HEK293T (cell line): ENCODE results near the gene XBP1.

ENCODE experiments used
- BHLHE40 ChIP-seq: fragments of 450-650 bp; IDR thresholded peaks from 2 replicates; pipeline ENCODE4 v1.6.1; 2016; ENCODE audit warnings: mild to moderate bottlenecking, moderate library complexity, borderline replicate concordance
- ELF4 ChIP-seq: fragments of 450-650 bp; IDR thresholded peaks from 2 replicates; pipeline ENCODE4 v1.6.1; 2017; ENCODE audit warnings: antibody characterized with exemption
- FOXA1 ChIP-seq: fragments of 450-650 bp; IDR thresholded peaks from 2 replicates; pipeline ENCODE4 v1.6.1; 2016; ENCODE audit warnings: mild to moderate bottlenecking
- FOXK2 ChIP-seq: fragments of 450-650 bp; IDR thresholded peaks from 2 replicates; pipeline ENCODE4 v1.6.1; 2016; ENCODE audit warnings: mild to moderate bottlenecking
- FOXM1 ChIP-seq: fragments of 450-650 bp; IDR thresholded peaks from 2 replicates; pipeline ENCODE4 v1.6.1; 2017; ENCODE audit warnings: mild to moderate bottlenecking, borderline replicate concordance
- HDGF ChIP-seq: fragments of 450-650 bp; IDR thresholded peaks from 2 replicates; pipeline ENCODE4 v1.6.1; 2017; ENCODE audit warnings: antibody characterized with exemption, borderline replicate concordance
- SP1 ChIP-seq: fragments of 450-650 bp; IDR thresholded peaks from 2 replicates; pipeline ENCODE4 v1.6.1; 2017
- TARDBP ChIP-seq: fragments of 450-650 bp; IDR thresholded peaks from 2 replicates; pipeline ENCODE4 v1.6.1; 2016
- TF ChIP-seq, protein P1 (sequence below): fragments of 450-650 bp; IDR thresholded peaks from 2 replicates; pipeline ENCODE4 v1.6.1; 2016

- TF ChIP-seq BHLHE40 = no peak
- no peak for TF ChIP-seq HDGF
- TF ChIP-seq, protein P1, sequence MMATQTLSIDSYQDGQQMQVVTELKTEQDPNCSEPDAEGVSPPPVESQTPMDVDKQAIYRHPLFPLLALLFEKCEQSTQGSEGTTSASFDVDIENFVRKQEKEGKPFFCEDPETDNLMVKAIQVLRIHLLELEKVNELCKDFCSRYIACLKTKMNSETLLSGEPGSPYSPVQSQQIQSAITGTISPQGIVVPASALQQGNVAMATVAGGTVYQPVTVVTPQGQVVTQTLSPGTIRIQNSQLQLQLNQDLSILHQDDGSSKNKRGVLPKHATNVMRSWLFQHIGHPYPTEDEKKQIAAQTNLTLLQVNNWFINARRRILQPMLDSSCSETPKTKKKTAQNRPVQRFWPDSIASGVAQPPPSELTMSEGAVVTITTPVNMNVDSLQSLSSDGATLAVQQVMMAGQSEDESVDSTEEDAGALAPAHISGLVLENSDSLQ = no peak
- no peak for TF ChIP-seq FOXK2
- TF ChIP-seq SP1 = no peak
- TF ChIP-seq TARDBP = no peak
- no peak for TF ChIP-seq FOXA1
- no peak for TF ChIP-seq ELF4
- no peak for TF ChIP-seq FOXM1
Measured at GRCh38 chr22:28830441-28830840, 30.1 kb upstream of the XBP1 start.
